GM21390 (cell line): Measurements from ENCODE around the gene DLGAP1.

ENCODE experiments used
- ATAC-seq: cut with Tn5 transposase; IDR thresholded peaks from one replicate; pipeline ENCODE4 v1.9.1; 2021; ENCODE audit not compliant: unreplicated experiment

Gene DLGAP1

DNA sequence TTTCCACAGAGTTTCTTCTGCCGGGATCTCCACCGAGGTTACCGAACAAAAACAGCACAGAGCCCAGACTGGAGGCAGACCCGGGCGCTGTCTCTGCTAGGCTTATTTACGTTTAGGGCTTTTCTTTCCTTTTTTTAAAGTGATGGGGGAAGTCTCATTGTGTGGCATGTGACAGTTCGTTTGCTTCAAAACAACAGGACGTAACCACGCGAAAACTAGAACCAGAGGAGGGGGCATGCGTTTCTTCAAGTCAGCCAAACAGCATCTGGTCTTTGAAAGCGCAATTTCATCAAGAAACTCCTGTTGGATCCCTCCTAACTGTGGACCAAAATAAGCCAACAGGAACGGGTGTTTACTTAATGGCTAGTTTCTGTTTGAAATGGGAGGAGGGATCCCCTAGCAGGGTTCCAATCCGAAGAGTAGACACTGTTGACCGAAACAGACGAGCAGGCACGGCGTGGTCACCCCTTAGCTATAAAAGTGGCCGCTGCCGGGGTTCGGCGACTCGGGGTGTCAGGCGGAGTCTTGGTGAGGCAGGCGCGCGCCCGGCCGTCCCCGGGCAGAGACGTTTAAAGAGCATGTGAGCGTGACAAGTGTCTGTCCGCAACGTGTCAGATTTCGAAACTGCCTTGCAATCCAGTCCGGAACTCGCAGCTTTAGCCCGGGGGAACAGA, 1006.1 kb downstream of the DLGAP1 start:
- peak; percentile 47 for ATAC-seq

DNA sequence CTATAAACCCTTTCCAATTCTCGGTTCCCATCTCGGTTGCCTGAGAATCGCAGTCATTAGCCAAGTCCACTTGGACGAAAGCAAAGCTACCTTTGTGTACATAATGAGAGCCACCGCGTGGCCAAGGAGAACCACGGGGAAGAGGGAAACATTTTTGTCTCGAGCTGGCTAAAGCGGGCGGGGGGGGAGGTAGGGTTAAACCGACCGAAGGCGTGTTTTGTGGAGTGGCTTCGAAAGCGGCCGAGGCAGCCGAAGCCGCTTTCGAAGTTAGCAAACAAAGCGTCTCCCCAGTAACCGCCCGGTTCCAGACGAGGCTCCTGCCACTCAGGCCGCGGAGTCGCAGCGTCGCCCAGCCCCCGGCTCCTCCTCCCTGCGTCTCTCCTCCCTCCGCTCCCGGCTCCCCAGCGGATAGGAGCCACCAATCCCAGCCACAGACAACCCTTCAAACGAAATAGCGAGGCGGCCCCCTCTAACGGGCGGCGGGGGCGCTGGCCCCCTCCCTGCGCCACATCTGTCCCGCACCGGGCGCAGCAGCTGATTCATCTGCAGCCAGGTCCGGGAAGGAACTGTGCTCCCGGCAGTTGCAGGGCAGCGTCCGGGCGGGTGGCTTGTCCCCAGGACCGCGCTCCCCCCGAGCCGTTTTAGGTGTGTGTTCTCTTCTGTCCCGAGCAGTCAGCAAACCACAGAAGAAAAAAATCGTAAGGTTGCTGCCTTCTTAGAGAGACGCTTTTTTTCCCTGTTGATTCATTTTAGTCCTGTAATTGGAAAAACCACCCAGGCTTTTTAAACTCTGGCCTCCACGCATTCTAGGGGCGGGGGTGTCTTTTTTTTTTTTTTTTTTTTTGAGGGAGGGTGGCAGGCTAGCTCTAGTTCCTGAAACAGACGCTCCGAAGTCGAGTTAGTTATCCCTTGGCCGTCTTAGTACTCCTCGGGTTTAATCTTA, 1006.9 kb downstream of the DLGAP1 start:
- ATAC-seq, result peak; percentile 66

DNA sequence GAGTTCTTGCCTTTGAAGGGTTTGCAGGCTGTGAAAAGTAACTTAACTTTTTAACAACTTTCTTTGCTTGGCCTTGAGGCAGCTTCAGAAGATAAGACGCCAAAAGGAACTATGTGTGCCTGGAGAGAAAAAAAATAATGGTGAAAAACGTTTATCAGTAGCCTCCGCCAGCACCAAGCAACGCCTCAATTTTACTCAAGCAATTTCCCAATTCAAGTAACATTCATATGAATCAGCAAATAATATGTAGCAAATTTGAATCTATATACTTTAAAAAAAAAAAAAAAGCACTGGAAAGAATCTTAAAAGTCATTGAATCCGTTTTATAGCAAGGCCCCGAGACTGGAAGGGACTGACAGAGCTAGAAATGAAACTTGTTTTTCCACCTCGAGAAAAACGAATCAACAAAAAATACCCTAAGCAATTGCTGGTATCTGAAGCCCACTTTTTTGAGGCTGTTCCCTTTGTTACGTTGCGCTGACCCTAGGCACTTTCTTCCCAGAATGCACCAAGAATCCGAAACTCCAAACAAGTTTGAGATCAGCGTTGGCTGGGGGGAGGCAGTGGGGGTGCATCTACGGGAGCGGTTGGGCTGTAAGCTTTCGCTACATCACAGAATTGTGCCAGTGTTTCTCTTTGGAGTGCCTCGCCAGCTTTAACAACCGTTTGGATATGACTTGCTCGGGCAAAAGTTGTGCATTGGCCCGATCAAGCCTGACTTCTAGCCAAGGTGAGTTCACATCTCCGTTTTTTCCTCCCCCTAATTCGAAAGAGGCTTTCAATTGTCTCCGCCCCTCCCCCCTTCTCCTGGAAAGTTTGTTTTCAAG, 1007.8 kb downstream of the DLGAP1 start:
- no peak for ATAC-seq
